Fibroblast of villous mesenchyme (primary cell): ENCODE results near the gene LSMEM2. TPM values are rescaled to one million over a fixed set of nuclear protein-coding genes. Genes with fewer than 3 reads are reported as not detected.
A peak's percentile ranks its signal among the peaks of the same experiment; 100 is the strongest.

ENCODE experiments used
- DNase-seq: peaks from one replicate; pipeline ENCODE4 v3.0.0-alpha.2; 2010; ENCODE audit warnings: low read depth
- H3K4me3 ChIP-seq: 2 replicates; pipeline ENCODE4 v1.5.1; 2011; ENCODE audit warnings: low read depth, mild to moderate bottlenecking, low read length
- total RNA-seq: library from RNA; depleted of rRNA; stranded (reverse); fragments of >200 nt; gene quantifications from 2 replicates; pipeline ENCODE4 v1.2.3, GENCODE V29; 2012
- TF ChIP-seq, protein P1 (sequence below): IDR thresholded peaks from 2 replicates; pipeline ENCODE4 v1.5.1; 2012; ENCODE audit warnings: low read depth, mild to moderate bottlenecking, low read length; ENCODE audit not compliant: insufficient read depth

The LSMEM2 gene
- total RNA-seq, 1 donor = not detected

DNA sequence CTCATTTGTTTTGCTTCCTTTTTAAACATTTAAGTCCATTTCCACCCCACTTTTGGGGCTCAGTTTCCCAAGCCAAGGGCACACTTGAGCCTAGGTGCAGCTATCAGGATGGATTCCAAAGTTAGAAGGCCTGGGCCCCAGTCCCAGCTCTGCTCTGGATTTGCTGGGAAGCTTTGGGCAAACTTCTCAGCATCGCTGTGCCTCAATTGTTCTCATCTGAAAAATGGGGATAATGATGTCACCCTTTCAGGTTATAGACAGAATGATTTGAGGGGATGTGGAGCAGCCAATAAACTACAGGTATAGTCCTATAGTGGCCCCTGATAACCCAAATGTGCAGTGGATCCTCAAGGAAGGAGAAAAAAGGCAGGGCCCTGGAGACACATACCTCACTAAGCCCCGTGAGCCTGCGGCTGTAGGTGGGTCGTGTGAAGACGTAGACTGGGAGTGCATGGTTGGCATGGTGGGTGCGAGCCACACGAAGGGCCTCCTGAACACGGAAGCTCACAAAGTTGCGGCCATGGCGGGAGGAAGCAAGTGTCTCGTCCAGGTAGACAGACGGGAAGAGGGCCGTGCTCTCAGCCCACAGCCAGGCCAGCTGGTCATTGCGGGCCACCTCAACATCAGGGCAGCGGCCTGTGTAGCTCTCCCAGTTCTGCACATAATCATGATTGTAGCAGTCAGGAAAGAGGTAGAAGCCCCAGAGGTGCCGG is 40.5 kb downstream of the LSMEM2 start:
- no peak overlapping the region for H3K4me3 ChIP-seq
- no peak for DNase-seq
- TF ChIP-seq, protein P1, sequence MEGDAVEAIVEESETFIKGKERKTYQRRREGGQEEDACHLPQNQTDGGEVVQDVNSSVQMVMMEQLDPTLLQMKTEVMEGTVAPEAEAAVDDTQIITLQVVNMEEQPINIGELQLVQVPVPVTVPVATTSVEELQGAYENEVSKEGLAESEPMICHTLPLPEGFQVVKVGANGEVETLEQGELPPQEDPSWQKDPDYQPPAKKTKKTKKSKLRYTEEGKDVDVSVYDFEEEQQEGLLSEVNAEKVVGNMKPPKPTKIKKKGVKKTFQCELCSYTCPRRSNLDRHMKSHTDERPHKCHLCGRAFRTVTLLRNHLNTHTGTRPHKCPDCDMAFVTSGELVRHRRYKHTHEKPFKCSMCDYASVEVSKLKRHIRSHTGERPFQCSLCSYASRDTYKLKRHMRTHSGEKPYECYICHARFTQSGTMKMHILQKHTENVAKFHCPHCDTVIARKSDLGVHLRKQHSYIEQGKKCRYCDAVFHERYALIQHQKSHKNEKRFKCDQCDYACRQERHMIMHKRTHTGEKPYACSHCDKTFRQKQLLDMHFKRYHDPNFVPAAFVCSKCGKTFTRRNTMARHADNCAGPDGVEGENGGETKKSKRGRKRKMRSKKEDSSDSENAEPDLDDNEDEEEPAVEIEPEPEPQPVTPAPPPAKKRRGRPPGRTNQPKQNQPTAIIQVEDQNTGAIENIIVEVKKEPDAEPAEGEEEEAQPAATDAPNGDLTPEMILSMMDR = no peak

DNA sequence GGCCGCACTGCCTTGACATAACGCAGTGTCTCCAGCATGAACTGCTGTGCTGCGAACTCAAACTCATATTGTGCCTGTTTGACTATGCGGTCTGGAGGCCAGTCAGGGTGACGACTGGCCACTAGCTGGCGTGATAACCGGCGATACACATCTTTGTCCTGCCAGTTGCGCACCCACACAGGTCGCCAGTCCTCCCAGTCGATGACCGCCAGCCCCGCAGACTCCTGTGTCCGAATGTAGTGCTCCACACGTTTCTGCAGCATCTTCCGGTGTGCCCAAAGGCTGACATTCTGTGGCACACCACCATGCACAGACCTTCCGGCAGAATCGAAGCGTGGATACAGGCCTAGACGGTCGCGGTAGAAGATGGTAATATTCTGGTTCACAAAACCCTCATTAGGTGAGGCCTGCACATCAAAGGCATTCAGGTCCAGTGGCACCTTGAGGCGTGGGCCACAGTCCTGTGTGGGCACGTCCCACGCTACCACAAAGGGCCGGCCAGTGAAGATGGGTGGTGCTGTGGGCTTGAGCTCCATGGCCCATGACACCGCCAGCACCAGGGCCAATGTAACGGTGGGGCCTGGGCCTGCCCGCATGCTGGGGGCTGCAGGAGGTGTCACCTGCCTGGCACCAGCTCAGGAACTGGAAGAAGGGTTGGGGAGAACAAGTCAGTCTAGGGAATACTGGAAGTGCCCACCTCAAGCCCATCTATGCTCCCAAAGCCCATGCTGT is 41.2 kb downstream of the LSMEM2 start:
- TF ChIP-seq, protein P1 = no peak
- DNase-seq = no peak
- H3K4me3 ChIP-seq = peak overlapping the region; percentile 68

DNA sequence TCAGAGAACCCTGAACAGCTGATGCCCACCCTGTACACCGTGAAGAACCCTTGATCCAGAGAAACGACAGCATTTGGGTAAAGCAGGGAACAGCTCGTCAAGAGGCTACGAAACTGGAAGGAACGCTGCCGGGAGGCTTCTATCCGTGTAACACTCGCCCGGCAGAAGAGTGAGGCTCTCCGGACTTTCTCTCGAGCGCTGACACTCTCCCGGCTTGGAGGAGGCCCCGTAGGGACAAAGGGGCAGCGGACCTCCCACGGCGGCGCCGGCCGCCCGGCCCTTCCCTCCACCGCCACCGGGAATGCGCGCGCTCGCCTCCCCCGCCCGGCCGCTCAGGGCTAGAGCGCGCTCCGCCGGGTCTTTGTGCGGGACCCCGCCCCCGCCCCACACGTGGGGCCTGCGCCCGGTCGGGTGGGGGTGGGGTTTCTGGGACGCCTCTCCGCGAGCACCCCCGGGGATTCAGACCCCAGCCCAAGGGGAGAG is 42.0 kb downstream of the LSMEM2 start:
- DNase-seq = peak; percentile 68
- TF ChIP-seq, protein P1 = no peak
- H3K4me3 ChIP-seq = peak overlapping the region; percentile 68

DNA sequence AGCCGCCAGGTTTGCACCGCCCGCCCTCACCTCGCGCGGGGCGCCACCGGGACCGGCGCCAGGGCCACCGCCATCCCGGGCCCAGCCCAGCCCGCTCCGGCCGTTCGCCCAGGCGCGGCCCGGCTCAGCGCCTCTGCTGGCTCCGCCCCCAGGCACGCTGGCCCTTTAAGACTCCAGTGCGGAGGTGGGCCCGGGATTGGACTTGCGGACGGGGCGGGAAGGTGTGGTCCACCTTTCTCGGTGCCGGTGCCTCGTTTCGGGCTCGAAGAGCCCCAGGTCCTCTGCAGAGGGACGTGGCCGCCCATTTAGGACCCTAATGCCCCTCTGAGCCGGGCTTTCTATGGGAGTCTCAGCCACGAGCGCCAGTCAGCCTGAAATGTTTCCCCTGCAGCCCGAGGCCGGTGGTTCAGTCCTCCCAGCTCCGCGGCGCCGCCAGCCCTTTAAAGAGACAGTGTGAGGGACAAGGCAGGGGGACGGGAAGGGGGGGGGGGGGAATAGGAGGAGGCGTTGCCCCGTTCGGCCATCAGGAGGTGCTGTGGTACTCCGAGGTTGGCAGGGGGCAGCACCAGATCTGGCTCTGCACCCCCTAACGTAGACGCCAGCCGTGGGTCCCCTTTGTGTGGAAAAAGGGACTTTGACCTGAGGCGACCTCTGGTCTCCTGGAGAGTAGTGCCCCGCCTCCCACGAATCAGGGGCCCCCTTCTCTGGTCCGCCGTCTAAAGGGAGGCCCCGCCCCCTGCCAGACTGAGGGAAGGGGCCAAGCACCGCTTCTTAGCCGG is 42.6 kb downstream of the LSMEM2 start:
- TF ChIP-seq, protein P1 = peak; percentile 46
- peak; percentile 88 for DNase-seq
- H3K4me3 ChIP-seq = peak overlapping the region; percentile 68

DNA sequence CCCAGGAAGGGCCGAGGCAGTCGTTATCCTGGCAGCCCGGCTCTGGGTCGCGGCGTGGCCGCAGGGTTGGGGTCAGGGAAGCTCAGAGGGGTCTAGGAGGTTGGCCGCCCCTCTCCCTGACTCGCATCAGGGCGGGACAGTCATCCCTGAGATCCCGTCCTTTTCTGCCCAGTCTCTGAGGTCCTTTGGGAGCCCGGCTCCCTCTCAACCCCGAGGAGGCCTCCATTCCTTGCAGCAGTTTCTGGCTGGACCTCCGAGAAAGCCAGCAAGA is 43.2 kb downstream of the LSMEM2 start:
- peak overlapping the region; percentile 68 for H3K4me3 ChIP-seq
- no peak for DNase-seq
- TF ChIP-seq, protein P1 = no peak

DNA sequence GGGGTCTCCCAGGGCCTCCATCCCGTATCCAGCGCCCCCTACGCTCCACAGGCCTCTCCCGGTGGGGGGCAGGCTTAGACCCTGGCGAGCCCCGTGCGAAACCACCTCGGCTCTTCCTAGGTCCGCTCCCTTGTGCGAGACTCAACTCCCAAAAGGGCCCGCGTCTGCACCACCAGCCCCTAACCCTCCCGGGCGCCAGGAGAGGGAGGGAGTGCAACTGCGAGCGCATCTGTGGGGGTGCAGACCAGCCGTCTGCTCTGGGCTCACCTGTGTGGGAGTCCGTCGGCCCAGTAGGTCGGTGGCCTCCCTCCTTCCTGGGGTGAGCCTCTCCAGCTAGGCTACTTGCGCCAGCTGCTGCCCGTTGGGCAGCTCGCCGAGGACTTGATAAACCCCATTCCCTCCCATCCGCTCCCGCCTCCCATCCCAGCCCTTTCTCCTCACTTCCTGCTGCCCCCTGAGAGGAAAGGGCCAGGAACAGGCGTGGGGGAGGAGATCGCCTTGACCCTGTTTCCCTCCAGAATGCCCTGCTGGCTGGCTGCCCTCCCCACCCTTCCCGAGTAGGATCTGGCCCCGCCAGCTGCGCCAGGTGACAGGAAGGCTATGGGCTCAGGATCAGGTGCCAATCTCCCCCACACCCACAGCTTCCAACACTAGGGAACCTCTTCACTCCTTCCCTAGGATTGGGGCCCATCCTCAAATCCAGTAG is 43.7 kb downstream of the LSMEM2 start, which contains the start of gene HYAL2:
TSS of gene HYAL2 (minus strand) at position 360 of the 706 bp plus-strand sequence. CDS start 2,256 bp downstream, outside the sequence.
- TF ChIP-seq, protein P1 = no peak
- DNase-seq = no peak
- H3K4me3 ChIP-seq = peak within 1 kb of the TSS; percentile 68
